Activated T-helper 9 cell treated with anti-CD3 and anti-CD28 coated beads, Interleukin-2, amount 50 U/mL, for 16 hours (primary cell): ENCODE measurements around the gene RPL27.
"Not testable (repeated sequence)": the region's sequence is repeated elsewhere in the genome, so short reads cannot be mapped to it uniquely, and the experiment has no call there.

ENCODE experiments used
- DNase-seq: peaks from one replicate; pipeline ENCODE4 v3.0.0-alpha.2; 2020; ENCODE audit warnings: low read depth

The RPL27 gene

GRCh38 chr17:42997984-42998938, at the start of gene RPL27:
TSS of gene RPL27 (plus strand) at chr17:42998419. CDS start at chr17:42998751, 332 bp downstream.
- DNase-seq: peak; percentile 95

GRCh38 chr17:42950044-42950783, 48.0 kb upstream of the RPL27 start:
- no peak for DNase-seq

DNA sequence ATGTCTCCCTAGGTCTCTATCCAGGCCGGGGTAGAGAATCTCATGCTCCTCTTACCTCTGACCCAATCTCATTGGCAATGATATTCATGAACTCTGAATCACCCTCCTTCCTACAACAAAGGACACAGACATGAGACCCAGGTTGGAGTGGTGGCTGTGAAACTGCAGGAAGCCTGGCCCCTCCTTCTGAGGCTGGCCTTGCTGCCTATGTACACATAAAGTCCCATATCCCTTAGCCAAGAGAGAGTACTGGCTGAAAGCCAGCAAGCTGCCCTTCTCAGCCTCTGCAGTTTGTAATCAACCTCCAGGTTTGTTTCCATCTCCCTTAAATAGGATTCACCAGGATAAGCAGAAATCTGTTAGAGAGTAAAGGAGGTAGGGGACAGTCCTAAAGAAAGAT, 44.5 kb upstream of the RPL27 start:
- DNase-seq: no peak

GRCh38 chr17:42964161-42964932, 33.9 kb upstream of the RPL27 start, which contains the start of gene AARSD1:
TSS of gene AARSD1 (minus strand) at chr17:42964454. CDS start at chr17:42964440, 14 bp downstream.
- DNase-seq: peak; percentile 83

DNA sequence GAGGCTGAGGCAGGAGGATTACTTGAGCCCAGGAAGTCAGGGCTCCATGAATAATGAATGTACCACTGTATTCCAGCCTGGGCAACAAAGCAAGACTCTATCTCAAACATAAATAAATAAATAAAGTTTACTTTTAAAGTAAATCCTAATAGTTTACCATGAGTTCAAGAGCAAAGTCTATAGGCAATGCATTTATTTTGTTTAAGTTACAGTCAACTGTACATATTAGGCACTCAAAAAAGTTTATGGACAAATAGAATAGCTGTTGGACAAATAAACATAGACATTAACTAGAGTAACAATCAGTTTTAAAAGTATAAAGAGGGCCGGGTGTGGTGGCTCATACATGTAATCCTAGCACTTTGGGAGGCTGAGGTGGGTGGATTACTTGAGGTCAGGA, 30.3 kb upstream of the RPL27 start:
- DNase-seq: no peak

DNA sequence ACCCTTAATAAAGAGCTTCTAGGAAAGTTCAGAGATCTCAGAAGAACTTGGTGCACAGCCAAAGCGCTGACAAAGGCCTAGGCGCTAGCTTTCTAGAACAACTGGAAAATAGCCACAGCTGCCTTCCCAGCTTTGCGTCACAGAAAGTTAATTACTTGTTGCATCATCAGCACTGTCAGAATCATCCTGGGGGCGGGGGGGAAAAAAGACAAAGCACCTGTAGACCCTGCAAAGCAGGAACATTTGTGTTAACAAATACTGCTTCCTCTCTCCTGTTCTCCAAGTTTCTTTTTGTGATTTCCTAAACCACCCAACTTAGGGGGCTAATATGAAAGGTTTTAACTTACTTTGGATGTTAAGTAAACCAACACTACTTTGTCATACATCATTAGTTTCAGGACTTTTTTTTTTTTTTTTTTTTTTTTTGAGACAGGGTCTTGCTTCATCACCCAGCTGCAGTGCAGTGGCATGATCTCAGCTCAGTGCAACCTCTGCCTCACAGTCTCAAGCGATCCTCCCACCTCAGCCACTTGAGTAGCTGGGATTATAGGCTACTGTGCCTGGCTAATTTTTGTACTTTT, 29.1 kb upstream of the RPL27 start:
- no peak for DNase-seq

- DNase-seq: no peak
Observed at GRCh38 chr17:42971589-42971988, 26.6 kb upstream of the RPL27 start.

- not testable (repeated sequence) for DNase-seq
Observed at GRCh38 chr17:42973323-42973722, 24.9 kb upstream of the RPL27 start.

DNA sequence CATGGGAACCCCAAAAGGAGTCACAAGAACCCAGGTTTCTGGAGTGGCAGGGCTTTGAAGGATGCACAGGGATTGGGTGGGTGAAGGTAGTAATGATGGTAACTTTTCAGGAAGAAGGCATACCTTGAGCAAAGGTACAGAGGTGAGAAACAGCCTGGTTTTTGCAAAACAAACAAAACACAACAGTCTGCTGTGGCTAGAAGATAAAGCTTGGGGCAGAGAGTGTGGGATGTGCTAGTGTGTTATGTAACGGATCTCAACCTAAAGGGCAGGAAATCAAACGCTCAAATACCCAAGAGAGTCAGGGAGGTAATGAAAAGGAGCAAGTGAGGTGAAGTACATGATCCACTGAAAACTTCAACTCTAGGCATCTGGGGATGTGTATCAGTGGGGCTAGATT, 23.0 kb upstream of the RPL27 start:
- no peak for DNase-seq

- DNase-seq: not testable (repeated sequence)
Observed at GRCh38 chr17:42975701-42976100, 22.5 kb upstream of the RPL27 start.

DNA sequence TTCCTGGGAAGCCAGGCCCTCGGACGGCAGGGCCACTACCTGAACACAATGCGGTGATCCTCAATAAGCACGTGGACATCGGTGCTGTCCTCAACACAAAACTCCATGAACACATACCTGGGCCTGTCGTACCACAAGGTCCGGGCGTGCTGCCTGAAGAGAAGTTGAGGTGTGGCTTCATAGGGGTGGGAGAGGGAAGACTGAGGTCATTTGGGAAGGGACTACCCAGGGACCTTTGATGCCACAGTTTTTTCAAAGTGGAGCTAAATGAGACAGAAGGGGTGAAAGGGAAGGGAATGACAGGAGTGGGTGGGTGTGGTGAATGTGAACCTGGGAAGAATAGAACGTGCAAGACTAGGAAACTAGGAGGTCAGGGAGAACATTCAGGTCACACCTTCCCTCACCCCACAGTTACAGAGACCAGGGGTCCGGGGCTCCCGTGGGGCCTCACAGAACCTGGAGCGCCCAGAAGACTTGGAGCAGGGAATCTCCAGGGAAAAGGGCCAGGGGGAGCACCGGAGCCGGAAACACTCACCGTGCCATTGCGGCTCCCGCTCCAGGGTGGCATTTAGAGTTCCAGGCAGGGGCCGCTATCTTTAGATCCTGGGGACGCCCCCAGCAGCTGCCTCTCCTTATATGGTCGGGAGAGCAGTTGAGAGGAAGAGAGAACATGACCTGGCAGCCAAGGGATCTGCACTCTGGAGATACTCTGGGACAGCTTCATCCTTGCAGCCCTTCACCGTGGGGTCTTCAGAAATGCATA, 18.5 kb upstream of the RPL27 start, which contains the start of gene PTGES3L:
PTGES3L (minus strand) TSS at position 570 of the 763 bp plus-strand sequence; CDS start at position 543, 27 bp downstream.
- no peak for DNase-seq

GRCh38 chr17:42980274-42980765, 17.9 kb upstream of the RPL27 start, which contains the start of gene RUNDC1:
TSS of gene RUNDC1 (plus strand) at chr17:42980565. CDS start at chr17:42980577, 12 bp downstream.
- peak; percentile 88 for DNase-seq

DNA sequence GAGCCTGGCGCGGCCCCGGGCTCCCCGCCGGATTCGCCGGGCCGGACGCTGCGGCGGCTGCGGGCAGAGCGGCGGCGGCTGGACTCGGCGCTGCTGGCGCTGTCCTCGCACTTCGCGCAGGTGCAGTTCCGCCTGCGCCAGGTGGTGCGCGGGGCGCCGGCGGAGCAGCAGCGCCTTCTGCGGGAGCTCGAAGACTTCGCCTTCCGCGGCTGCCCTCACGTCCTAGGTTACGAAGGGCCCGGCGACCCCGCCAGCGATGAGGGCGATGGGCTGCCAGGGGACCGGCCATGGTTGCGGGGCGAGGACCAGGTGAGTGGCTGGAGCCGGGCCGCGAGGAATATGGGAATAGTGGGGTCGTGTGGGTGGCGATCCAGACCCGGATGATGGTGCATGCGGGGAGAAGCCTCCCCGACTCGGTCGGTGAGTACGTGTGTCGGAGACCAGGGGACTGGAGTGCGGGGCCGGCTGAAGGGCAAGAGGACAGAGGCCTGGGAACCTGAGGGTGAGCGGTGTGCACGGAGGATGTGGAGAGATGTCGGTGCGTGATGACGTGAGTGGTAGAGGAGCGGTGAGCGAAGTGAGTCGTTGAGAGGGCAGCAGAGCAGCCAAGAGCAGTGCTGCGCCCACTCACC, 17.3 kb upstream of the RPL27 start:
- peak; percentile 35 for DNase-seq

GRCh38 chr17:42982266-42982665, 16.0 kb upstream of the RPL27 start:
- no peak for DNase-seq

- no peak for DNase-seq
Observed at GRCh38 chr17:42985225-42985624, 13.0 kb upstream of the RPL27 start.

GRCh38 chr17:42989141-42989540, 9.1 kb upstream of the RPL27 start:
- no peak for DNase-seq

GRCh38 chr17:42989726-42990652, 8.2 kb upstream of the RPL27 start:
- no peak for DNase-seq

GRCh38 chr17:42991471-42991870, 6.7 kb upstream of the RPL27 start:
- no peak for DNase-seq

DNA sequence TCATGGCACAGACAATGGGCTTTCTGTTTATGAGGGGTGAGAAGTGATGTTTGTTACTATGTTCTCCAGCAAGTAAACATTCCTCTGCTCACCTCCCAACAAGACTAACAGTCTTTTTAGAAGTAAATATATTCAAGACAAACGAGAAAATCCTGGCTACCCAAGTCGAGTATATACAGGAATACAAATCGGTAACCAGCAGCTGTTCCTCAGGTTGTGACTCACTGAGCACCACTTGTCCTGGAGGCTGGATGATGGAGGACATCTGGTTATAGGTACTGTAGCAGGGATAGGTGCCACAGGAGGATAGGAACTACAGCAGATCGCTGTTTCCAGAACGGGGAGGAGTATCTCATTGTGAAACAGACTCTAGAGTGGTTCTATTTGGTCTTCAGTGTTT, 5.3 kb upstream of the RPL27 start:
- no peak for DNase-seq
